ENCODE results near the gene HOXA7. TPM values are rescaled to one million over a fixed set of nuclear protein-coding genes. Genes with fewer than 3 reads are reported as not detected.

Gene HOXA7
- total and polyA plus RNA-seq, 2 experiments from 2014 or later, result 0.24 TPM; not detected in 1

- peak overlapping the region; percentile 43; the same call in 1 of the 2 replicates for H3K4me3 ChIP-seq
- peaks cover 8% of the 10 kb centered on the region; the same call in 2 of the 3 replicates for H3K9me3 Mint-ChIP-seq
- H3K4me1 ChIP-seq (ENCODE audit: insufficient read depth), result no peaks in the 10 kb centered on the region
- H3F3A ChIP-seq (replicated peaks; ENCODE audit: low read depth), result peaks cover 31% of the 10 kb centered on the region
- H3K79me2 ChIP-seq (replicated peaks; ENCODE audit: insufficient read depth), result no peaks in the 10 kb centered on the region
- no peaks in the 10 kb centered on the region; the same call in 1 of the 2 replicates for H3K36me3 ChIP-seq (ENCODE audit: insufficient read depth)
- TF ChIP-seq EZH2 (IDR thresholded peaks at IDR 0.05; ENCODE audit: low read depth, unreplicated experiment), result peak; percentile 98
- no peak for TF ChIP-seq JUNB (IDR thresholded peaks at IDR 0.05; ENCODE audit: unreplicated experiment)
- no peak for TF ChIP-seq CREB1 (CRISPR knock-in tag; IDR thresholded peaks at IDR 0.05; ENCODE audit: low read depth)
- no peak for TF ChIP-seq STAT1 (IDR thresholded peaks at IDR 0.05; ENCODE audit: unreplicated experiment)
- no peak for TF ChIP-seq REST (IDR thresholded peaks at IDR 0.05; ENCODE audit: unreplicated experiment)
- no peak for TF ChIP-seq ZNF462 (CRISPR knock-in tag; IDR thresholded peaks at IDR 0.05)
- TF ChIP-seq EZH2phosphoT487 (IDR thresholded peaks at IDR 0.05; ENCODE audit: unreplicated experiment), result peak; percentile 93
- no peak for TF ChIP-seq ZNF331 (CRISPR knock-in tag; IDR thresholded peaks at IDR 0.05; ENCODE audit: low read depth)
- TF ChIP-seq NANOG (IDR thresholded peaks at IDR 0.05; ENCODE audit: borderline replicate concordance), result no peak
- peak in 1 of 2 experiments; percentile 37; a peak in 2 of 4 replicates for TF ChIP-seq CTCF (conservative IDR thresholded peaks at IDR 0.05; ENCODE audit: low read depth in 2 of 2)
- TF ChIP-seq POLR2AphosphoS5 (IDR thresholded peaks at IDR 0.05; ENCODE audit: low read depth), result no peak
- DNase-seq (ENCODE audit: low spot score) (peak; percentile 72), ATAC-seq (peak; percentile 17)
- H3K27me3 ChIP-seq (ENCODE audit: insufficient read depth), result peaks cover 100% of the 10 kb centered on the region
- no peak overlapping the region for H3K27ac Mint-ChIP-seq
- H3K9me2 ChIP-seq (ENCODE audit: insufficient read depth), result no peaks in the 10 kb centered on the region
- peak overlapping the region; percentile 65 for H3K4me2 ChIP-seq
- peak overlapping the region; percentile 85; the same call in 1 of the 2 replicates for H2AFZ ChIP-seq
- H4K20me1 ChIP-seq (replicated peaks; ENCODE audit: insufficient read depth), result peaks cover 44% of the 10 kb centered on the region
- H3K4me3 Mint-ChIP-seq, result no peak overlapping the region; the same call in 2 of the 3 replicates
- H3K27ac ChIP-seq (ENCODE audit: low read depth), result no peak overlapping the region
- H3K27me3 Mint-ChIP-seq (ENCODE audit: insufficient read depth, low read depth, poor library complexity), result peaks cover 99% of the 10 kb centered on the region
- H3K36me3 Mint-ChIP-seq (ENCODE audit: low read depth), result no peaks in the 10 kb centered on the region; the same call in 2 of the 3 replicates
- H3K4me1 Mint-ChIP-seq, result peaks cover 13% of the 10 kb centered on the region
Observed at GRCh38 chr7:27164367-27165088, 8.1 kb upstream of the HOXA7 start.

Measured in GM23338 (cell line).